ENCODE results near the gene MAP3K4. TPM values are rescaled to one million over a fixed set of nuclear protein-coding genes. Genes with fewer than 3 reads are reported as not detected.

The MAP3K4 gene
- total RNA-seq, 1 experiment from 2014 or later = 69.8 TPM

DNA sequence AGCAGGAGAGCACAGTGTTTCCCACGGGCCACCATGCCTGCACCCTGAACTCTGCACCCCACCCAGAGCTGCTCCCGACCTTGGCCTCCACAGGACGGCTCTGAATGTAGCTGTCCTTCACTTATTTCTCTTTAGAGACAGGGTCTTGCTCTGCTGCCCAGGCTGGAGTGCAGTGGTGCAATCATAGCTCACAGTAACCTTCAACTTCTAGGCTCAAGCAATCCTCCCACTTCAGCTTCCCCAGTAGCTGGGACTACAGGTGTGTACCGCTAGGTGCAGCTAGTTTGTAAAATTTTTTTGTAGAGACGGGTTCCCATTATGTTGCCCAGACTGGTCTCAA lies 151.4 kb downstream of the MAP3K4 start:
- Mint-ChIP-seq H3K36me3 (peaks cover 39% of the 10 kb centered on the region), H3K9me3 (no peaks in the 10 kb centered on the region), H3K27me3 (ENCODE audit: low read depth) (no peaks in the 10 kb centered on the region), H3K27ac (no peak overlapping the region), H3K4me1 (peaks cover 2% of the 10 kb centered on the region; the same call in 1 of the 2 replicates), H3K4me3 (no peak overlapping the region)
- ATAC-seq (no peak), DNase-seq (ENCODE audit: low spot score) (no peak)
- TF ChIP-seq ZNF121 (CRISPR knock-in tag; IDR thresholded peaks at IDR 0.05) (no peak), OVOL2 (CRISPR knock-in tag; IDR thresholded peaks at IDR 0.05; ENCODE audit: borderline replicate concordance) (no peak), NFE2L1 (CRISPR knock-in tag; IDR thresholded peaks at IDR 0.05) (no peak), GABPB1 (CRISPR knock-in tag; IDR thresholded peaks at IDR 0.05) (no peak), ZNF232 (CRISPR knock-in tag; IDR thresholded peaks at IDR 0.05) (no peak), ZNF423 (CRISPR knock-in tag; IDR thresholded peaks at IDR 0.05) (no peak), TEAD4 (CRISPR knock-in tag; IDR thresholded peaks at IDR 0.05) (no peak), SMAD3 (CRISPR knock-in tag; IDR thresholded peaks at IDR 0.05; ENCODE audit: borderline replicate concordance) (no peak), SMAD4 (CRISPR knock-in tag; IDR thresholded peaks at IDR 0.05) (no peak), CREM (CRISPR knock-in tag; IDR thresholded peaks at IDR 0.05) (no peak), NR2C2 (CRISPR knock-in tag; IDR thresholded peaks at IDR 0.05) (no peak), CREB1 (CRISPR knock-in tag; IDR thresholded peaks at IDR 0.05) (no peak), ESRRA (CRISPR knock-in tag; IDR thresholded peaks at IDR 0.05; ENCODE audit: borderline replicate concordance) (no peak)
- TF ChIP-seq, protein P1, sequence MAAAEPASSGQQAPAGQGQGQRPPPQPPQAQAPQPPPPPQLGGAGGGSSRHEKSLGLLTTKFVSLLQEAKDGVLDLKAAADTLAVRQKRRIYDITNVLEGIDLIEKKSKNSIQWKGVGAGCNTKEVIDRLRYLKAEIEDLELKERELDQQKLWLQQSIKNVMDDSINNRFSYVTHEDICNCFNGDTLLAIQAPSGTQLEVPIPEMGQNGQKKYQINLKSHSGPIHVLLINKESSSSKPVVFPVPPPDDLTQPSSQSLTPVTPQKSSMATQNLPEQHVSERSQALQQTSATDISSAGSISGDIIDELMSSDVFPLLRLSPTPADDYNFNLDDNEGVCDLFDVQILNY (CRISPR knock-in tag; IDR thresholded peaks at IDR 0.05) = no peak
- TF ChIP-seq, protein P2, sequence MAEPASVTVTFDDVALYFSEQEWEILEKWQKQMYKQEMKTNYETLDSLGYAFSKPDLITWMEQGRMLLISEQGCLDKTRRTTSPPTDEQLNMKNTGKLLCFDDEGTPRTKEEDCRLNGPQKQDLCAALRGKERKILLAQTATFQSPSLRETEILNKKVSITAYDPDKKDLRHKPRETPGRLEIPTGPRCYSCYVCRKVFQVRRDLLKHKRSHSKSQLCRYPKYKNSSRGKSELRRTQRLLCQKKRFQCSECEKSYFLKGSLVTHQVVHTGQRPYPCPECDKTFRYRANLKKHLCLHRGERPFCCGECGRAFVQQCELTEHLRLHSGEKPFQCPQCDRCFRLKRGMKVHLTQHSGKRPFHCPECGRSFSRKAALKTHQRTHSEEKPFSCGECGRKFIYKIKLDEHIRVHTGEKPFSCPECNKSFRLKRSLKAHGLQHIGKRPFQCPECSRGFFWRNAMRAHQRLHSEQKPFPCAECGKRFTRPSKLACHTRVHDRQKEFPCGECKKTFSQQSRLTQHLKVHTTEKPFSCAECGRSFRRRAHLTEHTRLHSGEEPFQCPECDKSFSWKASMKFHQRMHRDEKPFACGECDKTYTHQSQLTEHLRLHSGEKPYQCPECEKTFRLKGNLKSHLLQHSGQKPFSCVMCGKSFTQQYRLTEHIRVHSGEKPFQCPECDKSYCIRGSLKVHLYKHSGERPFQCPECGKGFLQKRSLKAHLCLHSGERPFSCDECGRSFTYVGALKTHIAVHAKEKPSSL (CRISPR knock-in tag; conservative IDR thresholded peaks at IDR 0.05) = no peak
- TF ChIP-seq, protein P3, sequence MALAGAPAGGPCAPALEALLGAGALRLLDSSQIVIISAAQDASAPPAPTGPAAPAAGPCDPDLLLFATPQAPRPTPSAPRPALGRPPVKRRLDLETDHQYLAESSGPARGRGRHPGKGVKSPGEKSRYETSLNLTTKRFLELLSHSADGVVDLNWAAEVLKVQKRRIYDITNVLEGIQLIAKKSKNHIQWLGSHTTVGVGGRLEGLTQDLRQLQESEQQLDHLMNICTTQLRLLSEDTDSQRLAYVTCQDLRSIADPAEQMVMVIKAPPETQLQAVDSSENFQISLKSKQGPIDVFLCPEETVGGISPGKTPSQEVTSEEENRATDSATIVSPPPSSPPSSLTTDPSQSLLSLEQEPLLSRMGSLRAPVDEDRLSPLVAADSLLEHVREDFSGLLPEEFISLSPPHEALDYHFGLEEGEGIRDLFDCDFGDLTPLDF (CRISPR knock-in tag; IDR thresholded peaks at IDR 0.05) = no peak
- ChIA-PET POLR2A (no interaction called here), CTCF (no interaction called here)

DNA sequence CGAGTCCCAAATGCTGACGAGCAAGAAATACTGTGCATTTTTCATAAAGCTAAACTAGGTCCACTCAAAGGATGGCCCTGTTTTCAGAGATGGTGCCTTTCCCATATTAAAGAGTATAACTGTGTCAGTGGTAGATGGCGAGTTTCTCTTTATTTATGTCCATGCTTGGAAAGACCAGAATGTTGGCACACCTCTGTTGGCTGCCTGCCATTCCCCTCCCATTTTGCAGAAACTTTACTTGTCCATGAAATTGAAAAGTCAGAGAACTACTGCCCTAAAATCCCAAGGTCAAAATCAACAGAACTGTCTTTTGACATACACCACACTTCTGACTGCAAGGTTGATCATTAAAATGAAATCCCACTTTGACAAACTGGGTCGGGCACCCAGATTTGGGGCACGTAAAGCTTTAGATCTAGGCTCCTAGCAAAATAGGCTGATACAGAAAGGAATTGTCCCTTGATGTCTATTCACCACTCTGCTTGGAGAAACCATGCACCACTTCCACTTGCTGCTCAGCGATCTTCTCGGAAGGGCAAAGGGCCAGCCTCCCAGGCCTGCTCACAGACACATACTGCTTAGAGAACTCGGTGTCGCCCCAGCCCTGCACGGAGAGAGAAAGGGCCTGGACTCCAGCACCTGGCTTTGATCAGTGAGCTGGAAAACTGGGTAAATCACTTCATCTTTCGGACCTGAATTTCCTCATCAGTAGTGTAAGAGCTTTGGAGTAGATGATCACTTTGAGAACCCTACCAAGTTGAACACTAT lies 152.3 kb downstream of the MAP3K4 start:
- H3K4me3 Mint-ChIP-seq = no peak overlapping the region
- no peaks in the 10 kb centered on the region for H3K27me3 Mint-ChIP-seq (ENCODE audit: low read depth)
- H3K9me3 Mint-ChIP-seq = no peaks in the 10 kb centered on the region
- H3K4me1 Mint-ChIP-seq = peaks cover 2% of the 10 kb centered on the region; the same call in 1 of the 2 replicates
- POLR2A ChIA-PET = no interaction called here
- CTCF ChIA-PET = interaction anchor here (1.1 kb wide), 1 partner anchor 227 kb away, joined by 3 read pairs; no protein-coding TSS in a partner anchor
- H3K27ac Mint-ChIP-seq = no peak overlapping the region
- ATAC-seq = no peak
- DNase-seq (ENCODE audit: low spot score) = no peak
- H3K36me3 Mint-ChIP-seq = peaks cover 37% of the 10 kb centered on the region
- TF ChIP-seq, protein P4, sequence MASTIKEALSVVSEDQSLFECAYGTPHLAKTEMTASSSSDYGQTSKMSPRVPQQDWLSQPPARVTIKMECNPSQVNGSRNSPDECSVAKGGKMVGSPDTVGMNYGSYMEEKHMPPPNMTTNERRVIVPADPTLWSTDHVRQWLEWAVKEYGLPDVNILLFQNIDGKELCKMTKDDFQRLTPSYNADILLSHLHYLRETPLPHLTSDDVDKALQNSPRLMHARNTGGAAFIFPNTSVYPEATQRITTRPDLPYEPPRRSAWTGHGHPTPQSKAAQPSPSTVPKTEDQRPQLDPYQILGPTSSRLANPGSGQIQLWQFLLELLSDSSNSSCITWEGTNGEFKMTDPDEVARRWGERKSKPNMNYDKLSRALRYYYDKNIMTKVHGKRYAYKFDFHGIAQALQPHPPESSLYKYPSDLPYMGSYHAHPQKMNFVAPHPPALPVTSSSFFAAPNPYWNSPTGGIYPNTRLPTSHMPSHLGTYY (CRISPR knock-in tag; IDR thresholded peaks at IDR 0.05) = no peak
- TF ChIP-seq NR3C1 (CRISPR knock-in tag; conservative IDR thresholded peaks at IDR 0.05; ENCODE audit: low read depth) = no peak
- no peak for TF ChIP-seq OVOL2 (CRISPR knock-in tag; IDR thresholded peaks at IDR 0.05; ENCODE audit: borderline replicate concordance)
- TF ChIP-seq, protein P5, sequence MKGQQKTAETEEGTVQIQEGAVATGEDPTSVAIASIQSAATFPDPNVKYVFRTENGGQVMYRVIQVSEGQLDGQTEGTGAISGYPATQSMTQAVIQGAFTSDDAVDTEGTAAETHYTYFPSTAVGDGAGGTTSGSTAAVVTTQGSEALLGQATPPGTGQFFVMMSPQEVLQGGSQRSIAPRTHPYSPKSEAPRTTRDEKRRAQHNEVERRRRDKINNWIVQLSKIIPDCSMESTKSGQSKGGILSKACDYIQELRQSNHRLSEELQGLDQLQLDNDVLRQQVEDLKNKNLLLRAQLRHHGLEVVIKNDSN (CRISPR knock-in tag; IDR thresholded peaks at IDR 0.05) = no peak
- TF ChIP-seq, protein P6, sequence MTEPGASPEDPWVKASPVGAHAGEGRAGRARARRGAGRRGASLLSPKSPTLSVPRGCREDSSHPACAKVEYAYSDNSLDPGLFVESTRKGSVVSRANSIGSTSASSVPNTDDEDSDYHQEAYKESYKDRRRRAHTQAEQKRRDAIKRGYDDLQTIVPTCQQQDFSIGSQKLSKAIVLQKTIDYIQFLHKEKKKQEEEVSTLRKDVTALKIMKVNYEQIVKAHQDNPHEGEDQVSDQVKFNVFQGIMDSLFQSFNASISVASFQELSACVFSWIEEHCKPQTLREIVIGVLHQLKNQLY (CRISPR knock-in tag; IDR thresholded peaks at IDR 0.05) = no peak
- TF ChIP-seq, protein P7, sequence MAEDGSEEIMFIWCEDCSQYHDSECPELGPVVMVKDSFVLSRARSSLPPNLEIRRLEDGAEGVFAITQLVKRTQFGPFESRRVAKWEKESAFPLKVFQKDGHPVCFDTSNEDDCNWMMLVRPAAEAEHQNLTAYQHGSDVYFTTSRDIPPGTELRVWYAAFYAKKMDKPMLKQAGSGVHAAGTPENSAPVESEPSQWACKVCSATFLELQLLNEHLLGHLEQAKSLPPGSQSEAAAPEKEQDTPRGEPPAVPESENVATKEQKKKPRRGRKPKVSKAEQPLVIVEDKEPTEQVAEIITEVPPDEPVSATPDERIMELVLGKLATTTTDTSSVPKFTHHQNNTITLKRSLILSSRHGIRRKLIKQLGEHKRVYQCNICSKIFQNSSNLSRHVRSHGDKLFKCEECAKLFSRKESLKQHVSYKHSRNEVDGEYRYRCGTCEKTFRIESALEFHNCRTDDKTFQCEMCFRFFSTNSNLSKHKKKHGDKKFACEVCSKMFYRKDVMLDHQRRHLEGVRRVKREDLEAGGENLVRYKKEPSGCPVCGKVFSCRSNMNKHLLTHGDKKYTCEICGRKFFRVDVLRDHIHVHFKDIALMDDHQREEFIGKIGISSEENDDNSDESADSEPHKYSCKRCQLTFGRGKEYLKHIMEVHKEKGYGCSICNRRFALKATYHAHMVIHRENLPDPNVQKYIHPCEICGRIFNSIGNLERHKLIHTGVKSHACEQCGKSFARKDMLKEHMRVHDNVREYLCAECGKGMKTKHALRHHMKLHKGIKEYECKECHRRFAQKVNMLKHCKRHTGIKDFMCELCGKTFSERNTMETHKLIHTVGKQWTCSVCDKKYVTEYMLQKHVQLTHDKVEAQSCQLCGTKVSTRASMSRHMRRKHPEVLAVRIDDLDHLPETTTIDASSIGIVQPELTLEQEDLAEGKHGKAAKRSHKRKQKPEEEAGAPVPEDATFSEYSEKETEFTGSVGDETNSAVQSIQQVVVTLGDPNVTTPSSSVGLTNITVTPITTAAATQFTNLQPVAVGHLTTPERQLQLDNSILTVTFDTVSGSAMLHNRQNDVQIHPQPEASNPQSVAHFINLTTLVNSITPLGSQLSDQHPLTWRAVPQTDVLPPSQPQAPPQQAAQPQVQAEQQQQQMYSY (CRISPR knock-in tag; IDR thresholded peaks at IDR 0.05) = no peak
- TF ChIP-seq, protein P1 (CRISPR knock-in tag; IDR thresholded peaks at IDR 0.05) = no peak
- no peak for TF ChIP-seq NR2C2 (CRISPR knock-in tag; IDR thresholded peaks at IDR 0.05)
- TF ChIP-seq CREM (CRISPR knock-in tag; IDR thresholded peaks at IDR 0.05) = no peak
- no peak for TF ChIP-seq ZNF317 (CRISPR knock-in tag; IDR thresholded peaks at IDR 0.05; ENCODE audit: borderline replicate concordance, low read depth)

Measured in WTC11 (cell line).